GM19463 (cell line): Measurements from ENCODE around the gene GPR108.
A peak's percentile ranks its signal among the peaks of the same experiment; 100 is the strongest.
"Not testable (repeated sequence)": the region's sequence is repeated elsewhere in the genome, so short reads cannot be mapped to it uniquely, and the experiment has no call there.

ENCODE experiments used
- ATAC-seq: cut with Tn5 transposase; IDR thresholded peaks from one replicate; pipeline ENCODE4 v1.9.1; 2021; ENCODE audit warnings: mild to moderate bottlenecking, moderate library complexity; ENCODE audit not compliant: unreplicated experiment

Gene GPR108

GRCh38 chr19:6761053-6761676 is 23.8 kb upstream of the GPR108 start:
- no peak for ATAC-seq

- ATAC-seq, result no peak
Measured at GRCh38 chr19:6760606-6761005, 23.2 kb upstream of the GPR108 start.

GRCh38 chr19:6754653-6755463 is 17.5 kb upstream of the GPR108 start:
- no peak for ATAC-seq

- no peak for ATAC-seq
Measured at GRCh38 chr19:6754136-6754535, 16.8 kb upstream of the GPR108 start.

GRCh38 chr19:6753178-6754031 is 16.0 kb upstream of the GPR108 start:
- ATAC-seq, result peak; percentile 87

- no peak for ATAC-seq
Measured at GRCh38 chr19:6752256-6753177, 15.1 kb upstream of the GPR108 start.

- no peak for ATAC-seq
Measured at GRCh38 chr19:6751189-6751588, 13.8 kb upstream of the GPR108 start.

GRCh38 chr19:6750062-6750461 is 12.7 kb upstream of the GPR108 start:
- ATAC-seq, result no peak

- not testable (repeated sequence) for ATAC-seq
Measured at GRCh38 chr19:6748543-6748942, 11.2 kb upstream of the GPR108 start.

- no peak for ATAC-seq
Measured at GRCh38 chr19:6745965-6746364, 8.6 kb upstream of the GPR108 start.

GRCh38 chr19:6744381-6745301 is 7.3 kb upstream of the GPR108 start:
- no peak for ATAC-seq

- no peak for ATAC-seq
Measured at GRCh38 chr19:6743714-6744380, 6.5 kb upstream of the GPR108 start.

GRCh38 chr19:6743066-6743465 is 5.7 kb upstream of the GPR108 start:
- no peak for ATAC-seq

- no peak for ATAC-seq
Measured at GRCh38 chr19:6740589-6741343, 3.4 kb upstream of the GPR108 start.

GRCh38 chr19:6739883-6740588 is 2.7 kb upstream of the GPR108 start:
- no peak for ATAC-seq

GRCh38 chr19:6739390-6739882 is 2.1 kb upstream of the GPR108 start, which contains the start of gene TRIP10:
Gene TRIP10, plus strand, starts transcription at chr19:6739680. Its CDS starts 82 bp downstream, at chr19:6739762.
- ATAC-seq, result no peak

- ATAC-seq, result no peak
Measured at GRCh38 chr19:6738787-6739389, 1.5 kb upstream of the GPR108 start.
